NCI-H128 (cell line): ENCODE measurements around the gene GADL1.

ENCODE experiments used
- DNase-seq: peaks from one replicate; lab custom pipeline; 2025; ENCODE audit not compliant: unreplicated experiment; lab: John Stamatoyannopoulos, UW

The GADL1 gene

GRCh38 chr3:30696896-30697295 is 197.6 kb downstream of the GADL1 start:
- no peak for DNase-seq

DNA sequence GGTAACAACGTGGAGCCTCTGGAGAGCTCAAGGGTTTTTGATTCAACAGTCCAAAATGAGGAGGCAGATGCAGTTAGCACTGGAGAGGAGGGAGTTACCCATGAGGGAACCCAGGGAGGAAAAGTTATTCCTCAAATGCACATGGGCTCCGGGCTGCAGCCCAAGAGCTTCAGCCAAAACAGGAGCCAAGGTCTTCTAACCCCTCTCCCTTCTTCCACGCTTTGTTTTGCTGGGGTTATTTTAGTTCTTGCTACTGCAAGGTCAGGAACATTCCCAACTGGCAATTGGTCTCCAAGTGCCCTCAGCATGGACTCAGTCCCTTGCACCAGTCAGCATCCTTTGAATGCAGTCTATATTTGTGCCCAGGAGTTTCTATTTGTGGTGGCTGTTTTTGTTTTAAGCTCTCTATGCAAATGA is 198.1 kb downstream of the GADL1 start:
- DNase-seq: no peak

- no peak for DNase-seq
Observed at GRCh38 chr3:30695302-30696061, 199.0 kb downstream of the GADL1 start.

GRCh38 chr3:30694668-30695067 is 199.8 kb downstream of the GADL1 start:
- no peak for DNase-seq

GRCh38 chr3:30694148-30694547 is 200.3 kb downstream of the GADL1 start:
- no peak for DNase-seq

DNA sequence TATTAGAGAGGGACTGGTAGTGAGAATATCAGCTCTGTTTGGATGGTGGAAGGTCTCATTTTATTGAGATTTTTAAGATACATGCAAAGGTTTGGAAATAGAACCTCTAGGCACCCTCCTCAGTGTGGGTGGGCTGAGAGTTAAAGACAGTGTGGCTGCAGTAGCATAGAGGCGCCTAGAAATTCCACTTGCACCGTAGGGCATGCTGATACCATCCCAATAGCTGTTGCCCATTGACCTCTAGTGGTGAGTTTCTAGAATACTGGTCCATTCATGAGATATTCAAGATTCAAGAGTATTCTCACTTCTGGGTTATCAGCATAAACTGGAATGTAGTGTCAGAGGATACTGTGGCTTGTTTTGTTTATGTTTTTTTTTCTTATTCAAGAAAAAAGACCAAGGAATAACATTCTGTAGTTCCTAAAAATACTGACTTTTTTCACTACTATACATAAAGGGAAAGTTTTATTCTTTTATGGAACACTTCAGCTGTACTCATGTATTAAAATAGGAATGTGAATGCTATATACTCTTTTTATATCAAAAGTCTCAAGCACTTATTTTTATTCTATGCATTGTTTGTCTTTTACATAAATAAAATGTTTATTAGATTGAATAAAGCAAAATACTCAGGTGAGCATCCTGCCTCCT is 200.9 kb downstream of the GADL1 start:
- DNase-seq: no peak

- DNase-seq: no peak
Observed at GRCh38 chr3:30692498-30693130, 201.8 kb downstream of the GADL1 start.

- DNase-seq: no peak
Observed at GRCh38 chr3:30691944-30692343, 202.5 kb downstream of the GADL1 start.

GRCh38 chr3:30691249-30691880 is 203.1 kb downstream of the GADL1 start:
- DNase-seq: no peak

DNA sequence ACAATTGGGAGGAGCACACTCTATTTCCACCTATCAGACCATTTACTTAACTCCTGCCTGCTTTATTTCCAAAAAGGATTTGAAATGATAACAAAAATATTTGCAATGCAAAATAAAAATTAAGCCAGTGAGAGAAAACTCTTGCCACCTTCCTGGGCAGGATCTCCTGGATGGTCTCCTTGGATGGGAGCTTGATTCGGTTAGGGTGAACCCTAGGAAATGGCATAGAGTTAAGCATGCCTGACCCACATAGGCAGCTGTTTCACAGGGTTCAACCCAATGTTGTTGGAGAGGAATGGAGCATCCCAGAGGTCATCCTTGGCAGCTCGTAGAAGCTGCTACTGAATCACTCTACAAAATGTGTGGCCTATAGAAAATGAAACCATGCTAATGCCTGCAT is 204.3 kb downstream of the GADL1 start:
- DNase-seq: no peak

- no peak for DNase-seq
Observed at GRCh38 chr3:30688776-30689641, 205.5 kb downstream of the GADL1 start.

DNA sequence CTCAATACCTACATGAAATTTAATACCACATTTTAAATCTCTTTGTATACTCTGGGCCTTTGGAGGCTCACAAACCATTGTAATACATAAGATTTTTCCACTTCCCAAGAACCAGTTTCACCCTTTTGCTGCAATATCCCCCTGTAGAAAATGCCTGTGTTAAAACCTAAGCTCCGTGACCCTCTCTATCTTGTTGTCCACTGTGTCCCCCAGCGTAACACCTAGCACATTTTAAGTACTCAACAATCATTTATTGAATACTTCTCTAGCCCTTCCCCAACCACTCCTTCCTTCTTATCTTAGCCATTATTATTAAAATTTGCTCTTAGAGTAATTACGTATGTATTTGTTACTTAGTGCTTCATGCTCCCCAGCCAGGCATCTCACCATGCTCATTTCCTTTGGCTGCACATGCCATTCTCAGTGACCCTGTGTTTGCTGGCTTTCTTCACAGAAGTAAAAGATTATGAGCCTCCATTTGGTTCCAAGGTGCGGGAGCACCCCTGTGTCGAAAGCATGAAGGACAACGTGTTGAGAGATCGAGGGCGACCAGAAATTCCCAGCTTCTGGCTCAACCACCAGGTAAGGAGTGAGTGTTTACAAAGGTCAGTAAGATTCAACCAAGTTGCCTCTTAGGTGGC is 206.4 kb downstream of the GADL1 start:
- no peak for DNase-seq

- DNase-seq: no peak
Observed at GRCh38 chr3:30686799-30687198, 207.7 kb downstream of the GADL1 start.

DNA sequence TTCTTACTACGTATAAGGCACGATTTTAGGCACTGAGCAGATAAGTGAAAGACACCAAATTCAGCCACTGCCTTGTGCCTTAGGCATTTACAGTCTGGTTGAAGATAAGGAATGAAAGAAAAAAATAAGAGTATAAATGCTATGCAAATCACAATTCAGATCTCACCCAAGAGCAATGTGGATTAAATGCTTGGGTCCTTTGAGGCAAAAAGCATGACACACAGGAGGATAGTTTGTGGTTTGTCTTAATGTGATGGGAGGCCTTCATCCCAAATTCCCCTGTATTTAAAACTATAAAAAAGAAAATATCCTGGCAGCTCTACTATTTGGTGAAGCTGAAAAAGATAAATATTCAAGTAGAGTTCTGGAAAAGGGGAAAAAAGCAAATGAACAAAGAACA is 208.3 kb downstream of the GADL1 start:
- DNase-seq: no peak

- DNase-seq: no peak
Observed at GRCh38 chr3:30685267-30685667, 209.2 kb downstream of the GADL1 start.

- no peak for DNase-seq
Observed at GRCh38 chr3:30684356-30684755, 210.1 kb downstream of the GADL1 start.

DNA sequence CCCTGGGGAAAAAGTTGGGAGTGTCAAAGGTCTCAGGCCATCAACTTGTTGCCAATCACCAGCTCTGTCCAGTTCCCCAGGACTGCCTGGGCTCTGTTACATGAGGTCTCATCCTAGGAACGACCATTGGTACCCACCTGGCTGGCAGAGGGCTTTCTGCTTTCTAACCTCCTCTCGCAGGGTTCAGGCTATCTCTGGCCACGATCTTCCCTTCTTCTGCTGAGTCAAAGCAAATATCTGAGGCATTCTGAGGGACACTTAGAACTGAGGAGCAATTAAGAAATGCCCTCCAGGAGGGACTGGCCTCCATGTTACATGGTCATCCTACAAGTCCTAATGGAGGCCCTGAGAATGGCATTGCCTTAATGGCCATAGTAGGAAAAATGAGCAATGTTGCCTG is 210.7 kb downstream of the GADL1 start:
- no peak for DNase-seq

DNA sequence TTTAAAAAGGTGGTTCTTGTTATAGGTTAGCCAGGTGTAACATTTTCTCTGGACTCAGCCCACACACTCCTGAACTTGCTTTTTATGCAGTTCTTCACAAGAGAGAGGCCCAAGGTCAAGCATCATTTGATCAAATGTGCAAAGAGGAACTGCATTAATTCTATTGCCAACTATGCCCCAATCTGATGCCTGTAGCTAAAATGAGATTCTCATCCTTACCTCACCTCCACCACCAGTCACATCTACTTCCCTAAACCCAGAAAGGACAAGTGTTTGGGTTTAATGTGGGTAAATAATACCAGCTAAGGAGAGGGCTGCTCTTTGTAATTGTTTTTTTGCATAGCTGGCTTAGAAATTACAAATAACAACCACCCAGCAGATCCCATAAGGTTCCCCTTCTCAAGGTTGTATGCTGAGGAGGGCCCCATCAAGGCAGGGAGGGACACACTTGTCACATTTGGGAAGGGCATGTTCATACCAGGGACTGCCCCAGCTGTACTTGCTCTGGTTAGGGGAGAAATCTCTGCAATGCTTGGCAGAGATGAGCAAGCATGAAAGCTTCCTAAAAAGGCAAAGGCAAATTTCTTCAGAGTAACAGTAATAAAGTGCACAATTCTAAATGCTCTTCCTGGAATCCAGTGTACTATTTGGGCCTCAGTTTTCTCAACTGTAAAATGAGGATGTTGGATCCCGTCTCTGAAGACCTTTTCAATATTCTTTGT is 211.9 kb downstream of the GADL1 start:
- DNase-seq: no peak

DNA sequence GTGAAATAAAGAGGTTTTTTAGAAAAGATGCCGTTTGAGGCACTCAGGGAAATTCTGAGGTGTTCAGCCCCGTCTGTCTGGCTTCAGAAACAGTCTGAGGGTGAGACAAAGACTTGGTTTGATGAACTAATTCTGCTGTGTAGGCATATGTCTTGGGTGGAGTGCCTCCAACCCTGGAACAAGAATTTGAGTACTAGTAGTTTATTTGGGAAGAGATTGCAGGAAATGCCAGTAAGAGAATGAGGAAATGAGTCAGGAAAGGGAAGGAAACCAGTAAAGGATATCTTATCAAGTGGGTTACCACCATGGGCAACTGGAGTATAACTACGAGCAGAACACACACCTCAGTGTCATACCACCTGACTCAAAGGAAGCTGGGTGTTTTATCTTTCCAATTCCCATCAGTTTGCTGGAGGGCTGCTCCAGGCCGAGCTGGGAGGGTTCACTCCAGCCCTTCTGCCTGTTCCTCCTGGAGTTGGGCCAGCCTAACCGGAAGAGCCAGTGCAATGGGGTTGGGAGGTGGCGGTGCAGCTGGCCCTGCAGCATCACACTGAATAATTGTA is 212.7 kb downstream of the GADL1 start:
- DNase-seq: no peak
